Chondrocyte (in vitro differentiated cells): ENCODE measurements around the gene INPP4A. TPM values are rescaled to one million over a fixed set of nuclear protein-coding genes. Genes with fewer than 3 reads are reported as not detected.
A peak's percentile ranks its signal among the peaks of the same experiment; 100 is the strongest.

ENCODE experiments used
- DNase-seq: peaks from one replicate; pipeline ENCODE4 v3.0.0; 2021; ENCODE audit warnings: mixed read lengths, low spot score
- H3K27ac Mint-ChIP-seq: one replicate; pipeline ENCODE4 v1.8.0; 2021; ENCODE audit warnings: mild to moderate bottlenecking, moderate library complexity, mixed read lengths; ENCODE audit not compliant: unreplicated experiment
- H3K27me3 Mint-ChIP-seq: 2 replicates; pipeline ENCODE4 v1.8.0; 2021; ENCODE audit warnings: low read depth, mixed read lengths
- H3K36me3 Mint-ChIP-seq: 2 replicates; pipeline ENCODE4 v1.8.0; 2021; ENCODE audit warnings: low read depth, mixed read lengths
- H3K4me1 Mint-ChIP-seq: 2 replicates; pipeline ENCODE4 v1.8.0; 2021; ENCODE audit warnings: low read depth, mild to moderate bottlenecking, mixed read lengths
- H3K4me3 Mint-ChIP-seq: one replicate; pipeline ENCODE4 v1.8.0; 2021; ENCODE audit warnings: mild to moderate bottlenecking, moderate library complexity, mixed read lengths; ENCODE audit not compliant: unreplicated experiment
- H3K9me3 Mint-ChIP-seq: 2 replicates; pipeline ENCODE4 v1.8.0; 2021; ENCODE audit warnings: low read depth, mixed read lengths
- CTCF ChIP-seq: fragments of 200-600 bp; sonication (generic); IDR thresholded peaks from 2 replicates; pipeline ENCODE4 v1.5.0; 2021; ENCODE audit warnings: antibody characterized with exemption, mild to moderate bottlenecking, moderate library complexity
- total RNA-seq: library from RNA; stranded (reverse); gene quantifications from 3 replicates; pipeline ENCODE4 v1.2.1, GENCODE V29; 2021

INPP4A gene
- total RNA-seq, 1 donor from 2014 or later = 26.1 TPM

GRCh38 chr2:98576666-98577312 lies 132.1 kb downstream of the INPP4A start:
- no peak for TF ChIP-seq CTCF
- DNase-seq = no peak
- Mint-ChIP-seq H3K27ac (no peak overlapping the region), H3K4me1 (no peaks in the 10 kb centered on the region), H3K4me3 (no peak overlapping the region), H3K27me3 (no peaks in the 10 kb centered on the region), H3K9me3 (no peaks in the 10 kb centered on the region), H3K36me3 (peaks cover 9% of the 10 kb centered on the region)

- peak; percentile 39 for TF ChIP-seq CTCF
- Mint-ChIP-seq H3K27me3 (no peaks in the 10 kb centered on the region), H3K27ac (no peak overlapping the region), H3K9me3 (no peaks in the 10 kb centered on the region), H3K4me3 (no peak overlapping the region), H3K4me1 (no peaks in the 10 kb centered on the region), H3K36me3 (peaks cover 10% of the 10 kb centered on the region)
- DNase-seq = no peak
Observed at GRCh38 chr2:98577313-98577712, 132.7 kb downstream of the INPP4A start.

- no peak for TF ChIP-seq CTCF
- H3K9me3 Mint-ChIP-seq = no peaks in the 10 kb centered on the region
- no peak overlapping the region for H3K4me3 Mint-ChIP-seq
- no peak for DNase-seq
- H3K27me3 Mint-ChIP-seq = no peaks in the 10 kb centered on the region
- H3K27ac Mint-ChIP-seq = no peak overlapping the region
- H3K36me3 Mint-ChIP-seq = peaks cover 15% of the 10 kb centered on the region
- no peaks in the 10 kb centered on the region for H3K4me1 Mint-ChIP-seq
Observed at GRCh38 chr2:98578231-98578630, 133.6 kb downstream of the INPP4A start.

GRCh38 chr2:98579926-98580325 lies 135.3 kb downstream of the INPP4A start:
- no peak overlapping the region for H3K4me3 Mint-ChIP-seq
- peaks cover 14% of the 10 kb centered on the region for H3K36me3 Mint-ChIP-seq
- no peak overlapping the region for H3K27ac Mint-ChIP-seq
- no peaks in the 10 kb centered on the region for H3K9me3 Mint-ChIP-seq
- H3K4me1 Mint-ChIP-seq = no peaks in the 10 kb centered on the region
- no peak for DNase-seq
- no peak for TF ChIP-seq CTCF
- no peaks in the 10 kb centered on the region for H3K27me3 Mint-ChIP-seq

- no peaks in the 10 kb centered on the region for H3K27me3 Mint-ChIP-seq
- no peak for DNase-seq
- no peak overlapping the region for H3K4me3 Mint-ChIP-seq
- TF ChIP-seq CTCF = no peak
- H3K36me3 Mint-ChIP-seq = peaks cover 11% of the 10 kb centered on the region
- no peak overlapping the region for H3K27ac Mint-ChIP-seq
- no peaks in the 10 kb centered on the region for H3K9me3 Mint-ChIP-seq
- H3K4me1 Mint-ChIP-seq = no peaks in the 10 kb centered on the region
Observed at GRCh38 chr2:98580656-98581284, 136.1 kb downstream of the INPP4A start.
